GM19240 (cell line): Measurements from ENCODE around the gene SDK1.

Experiments used
- DNase-seq: peaks from one replicate; pipeline ENCODE4 v3.0.0; 2011; ENCODE audit warnings: low spot score; ENCODE audit not compliant: insufficient read length

The SDK1 gene

DNA sequence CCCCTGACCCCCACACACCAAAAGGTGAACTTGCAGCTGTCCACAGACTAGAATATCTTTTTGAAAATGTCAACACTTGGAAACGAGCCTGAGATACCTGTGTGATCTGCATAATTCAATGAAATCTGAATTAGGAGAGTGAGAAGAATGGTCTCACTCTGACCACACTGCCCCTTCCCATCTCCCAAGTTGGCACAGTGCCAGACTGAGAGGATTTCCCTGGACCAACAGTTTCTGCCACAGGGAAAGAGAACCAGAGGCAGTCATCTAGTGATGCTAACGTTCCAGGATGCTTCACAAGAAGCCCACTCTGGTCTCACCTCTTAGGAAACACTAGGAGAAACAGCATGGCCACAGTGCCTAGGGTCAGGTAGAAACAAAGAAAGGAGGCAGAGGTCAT, 479.0 kb downstream of the SDK1 start:
- no peak for DNase-seq

DNA sequence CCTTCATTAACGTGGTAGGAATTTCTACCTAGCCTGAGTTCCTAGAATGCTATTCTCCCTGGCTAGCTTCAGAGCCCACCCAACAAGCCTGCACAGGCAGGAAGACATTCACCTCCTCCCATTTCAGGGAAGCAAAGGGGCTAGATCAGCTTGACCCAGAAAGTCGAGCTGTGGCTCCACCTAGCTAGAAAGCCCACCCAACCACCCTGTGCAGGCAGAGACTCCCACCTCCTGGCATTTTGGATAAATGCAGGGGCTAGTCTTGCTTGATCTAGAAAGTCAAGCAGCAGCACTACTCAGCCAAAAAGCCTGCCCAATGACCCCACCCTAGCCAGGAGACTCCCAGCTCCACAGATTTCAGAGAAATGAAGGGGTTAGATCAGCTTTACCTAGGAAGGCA, 479.5 kb downstream of the SDK1 start:
- DNase-seq, result no peak

DNA sequence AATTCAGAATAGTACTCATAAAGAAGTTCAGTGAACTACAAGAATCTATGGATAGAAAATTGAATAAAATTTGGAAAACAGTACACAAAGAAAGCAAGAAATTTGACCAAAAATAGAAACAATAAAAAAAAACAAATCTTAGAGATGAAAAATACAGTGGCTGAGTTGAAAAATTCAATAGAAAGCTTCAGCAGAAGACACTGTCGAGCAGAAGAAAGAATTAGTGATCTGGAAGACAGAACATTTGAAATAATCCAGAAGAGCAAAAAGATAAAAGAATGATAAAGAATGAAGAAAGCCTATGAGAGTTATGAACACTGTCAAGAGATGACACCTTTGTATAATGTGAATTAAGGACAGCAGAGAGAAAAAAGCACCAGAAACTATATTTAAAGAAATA, 480.6 kb downstream of the SDK1 start:
- no peak for DNase-seq

DNA sequence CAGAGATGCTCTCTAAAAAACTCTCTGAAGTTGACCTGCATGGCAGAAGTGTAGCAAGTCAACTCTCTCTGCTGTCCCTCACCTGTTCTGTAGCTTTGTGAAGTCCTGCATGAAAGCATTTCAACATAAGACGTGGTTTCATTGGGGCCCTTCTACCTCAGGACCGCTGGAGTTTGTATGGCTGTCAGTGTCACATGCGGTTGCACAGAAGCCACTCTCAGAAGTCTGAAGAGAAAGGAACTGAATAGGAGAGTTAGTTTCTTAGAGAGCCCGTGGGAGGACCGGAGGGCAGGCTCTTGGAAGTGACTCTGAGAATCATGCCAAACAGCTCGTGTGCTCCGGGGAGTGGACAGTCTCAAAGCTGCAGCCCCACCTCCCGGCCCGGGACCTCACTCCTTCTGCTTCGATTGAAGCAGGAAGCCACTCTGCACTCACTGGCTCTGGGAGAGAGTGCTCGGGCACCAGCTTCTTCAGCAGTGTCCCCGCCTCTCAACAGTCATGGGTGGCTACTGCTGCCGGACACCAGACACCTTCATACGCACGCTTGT, 486.7 kb downstream of the SDK1 start:
- DNase-seq, result no peak

DNA sequence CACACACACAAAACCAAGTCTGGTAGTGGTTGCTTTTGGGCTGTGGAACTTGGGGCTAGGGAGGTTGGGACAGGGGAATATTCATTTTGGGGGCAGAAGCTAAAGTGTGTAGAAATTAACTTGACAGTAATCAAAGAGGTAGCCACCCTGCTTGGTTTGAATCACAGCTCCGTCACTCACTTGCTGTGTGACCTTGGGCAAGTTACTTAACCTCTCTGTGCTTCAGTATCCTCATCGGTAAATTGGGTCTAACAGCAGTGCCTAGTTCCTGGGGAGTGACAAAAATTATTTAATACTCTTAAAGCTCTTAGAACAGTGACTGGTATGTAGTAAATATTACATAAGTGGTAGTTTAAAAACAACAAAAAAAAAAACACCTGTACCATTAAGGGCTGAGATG, 489.8 kb downstream of the SDK1 start:
- DNase-seq, result no peak

DNA sequence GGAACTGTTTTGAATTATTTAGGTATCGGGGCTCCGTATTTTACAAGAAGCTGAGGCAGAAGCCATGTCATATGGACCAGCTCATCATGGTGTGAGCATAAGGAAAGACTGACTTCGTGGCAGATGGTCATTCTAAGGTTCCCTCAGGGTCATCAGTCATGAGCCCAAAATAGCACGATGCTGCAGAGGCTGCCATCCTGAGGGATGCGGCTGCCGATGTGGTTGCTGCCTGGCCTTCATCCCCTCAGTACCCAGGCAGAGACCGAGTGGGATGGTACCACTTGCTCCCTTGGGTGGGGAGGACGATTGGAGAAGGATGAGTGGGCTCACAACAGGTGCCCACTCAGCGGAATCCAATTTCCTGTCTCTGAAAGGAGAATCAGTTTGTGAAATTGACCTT, 490.3 kb downstream of the SDK1 start:
- no peak for DNase-seq

DNA sequence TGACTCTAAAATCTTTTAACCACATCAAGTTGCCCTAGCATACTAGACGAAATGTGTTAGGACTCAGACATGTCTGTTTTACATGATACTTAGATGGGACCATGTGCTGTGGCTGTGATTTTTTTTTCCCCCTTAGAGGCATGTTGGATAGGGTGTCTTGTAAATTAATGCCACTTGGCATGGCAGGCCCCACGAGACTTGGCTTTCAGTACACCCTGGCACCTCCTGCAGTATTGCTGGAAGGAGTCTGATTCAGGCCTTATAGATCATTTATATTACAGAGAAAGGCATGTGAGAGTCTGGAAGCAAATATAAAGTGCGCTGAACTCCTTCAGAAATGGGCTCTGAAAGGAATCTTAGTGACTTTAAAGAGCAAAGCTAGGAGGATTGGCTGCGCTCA, 494.1 kb downstream of the SDK1 start:
- no peak for DNase-seq

DNA sequence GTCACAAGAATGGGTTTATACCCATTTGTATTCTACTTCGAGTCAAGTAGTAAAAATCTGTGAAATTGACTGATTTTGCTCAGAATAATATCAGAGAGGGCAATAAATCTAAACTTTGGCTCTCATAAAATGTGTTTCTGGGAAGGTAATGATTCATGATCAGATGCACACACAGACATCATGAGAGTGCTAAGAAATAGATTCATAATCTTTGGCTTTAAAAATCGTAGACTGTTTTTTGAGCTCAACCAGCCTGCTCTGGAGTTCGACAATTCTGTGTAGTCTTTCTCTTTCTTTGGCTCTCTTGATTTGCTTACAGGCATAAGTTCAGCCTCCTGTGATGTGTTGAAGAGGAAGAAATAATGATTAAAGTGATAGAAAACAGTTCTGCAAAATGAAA, 494.7 kb downstream of the SDK1 start:
- DNase-seq, result no peak

DNA sequence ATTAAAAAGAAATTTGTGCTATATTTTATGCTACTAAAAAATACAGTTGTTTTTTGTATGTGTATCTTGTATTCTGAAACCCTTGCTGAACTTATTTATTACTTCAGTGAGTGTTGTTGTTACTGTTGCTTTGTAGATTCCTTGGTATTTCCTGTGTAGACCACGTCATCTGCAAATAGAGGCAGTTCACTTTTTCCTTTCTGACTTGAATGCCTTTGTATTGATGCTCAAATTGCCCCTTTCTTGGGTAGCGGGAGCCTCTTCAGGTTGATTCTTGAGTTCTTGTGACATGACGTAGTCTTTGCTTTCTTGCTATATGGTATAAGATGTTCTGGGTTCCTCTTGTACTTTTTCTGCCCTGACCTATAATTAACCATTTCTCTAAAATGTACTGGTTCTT, 504.1 kb downstream of the SDK1 start:
- no peak for DNase-seq

DNA sequence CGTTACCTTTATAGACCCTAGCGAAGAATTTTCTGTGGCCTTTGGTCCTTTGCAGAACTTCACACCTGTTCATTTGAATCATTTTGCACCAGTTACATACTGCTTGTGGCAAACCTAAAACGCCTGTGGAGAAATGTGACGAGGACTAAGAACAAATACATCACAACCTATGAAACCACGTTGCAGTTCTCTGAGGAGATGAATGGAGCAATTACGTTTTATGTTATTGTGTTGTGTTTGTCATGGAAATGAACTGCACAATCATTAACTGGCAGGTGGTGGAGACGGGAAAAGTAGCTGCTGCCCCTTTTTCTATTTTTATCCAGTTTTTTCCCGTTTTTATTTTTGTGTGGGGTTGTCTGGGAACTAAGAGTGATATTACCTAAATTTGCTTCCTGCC, 505.5 kb downstream of the SDK1 start:
- no peak for DNase-seq

DNA sequence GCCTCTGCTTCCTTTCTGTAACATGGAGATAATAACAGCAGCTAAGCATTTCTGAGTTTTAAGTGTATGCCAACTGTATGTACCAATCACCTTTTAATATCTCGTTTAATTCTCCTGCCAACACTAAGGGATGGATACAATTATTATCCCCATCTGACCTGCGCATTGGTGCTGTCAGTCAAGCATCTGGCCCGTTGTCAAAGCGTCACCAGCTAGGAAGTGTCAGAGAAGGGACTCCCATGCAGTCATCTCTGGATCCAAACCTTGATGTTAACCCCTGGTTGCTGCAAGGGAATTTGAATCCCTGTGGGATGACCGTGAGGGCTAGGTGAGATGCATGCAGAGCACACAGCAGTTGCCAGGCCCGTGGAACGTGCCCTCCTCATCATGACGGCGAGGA, 506.8 kb downstream of the SDK1 start:
- DNase-seq, result no peak

DNA sequence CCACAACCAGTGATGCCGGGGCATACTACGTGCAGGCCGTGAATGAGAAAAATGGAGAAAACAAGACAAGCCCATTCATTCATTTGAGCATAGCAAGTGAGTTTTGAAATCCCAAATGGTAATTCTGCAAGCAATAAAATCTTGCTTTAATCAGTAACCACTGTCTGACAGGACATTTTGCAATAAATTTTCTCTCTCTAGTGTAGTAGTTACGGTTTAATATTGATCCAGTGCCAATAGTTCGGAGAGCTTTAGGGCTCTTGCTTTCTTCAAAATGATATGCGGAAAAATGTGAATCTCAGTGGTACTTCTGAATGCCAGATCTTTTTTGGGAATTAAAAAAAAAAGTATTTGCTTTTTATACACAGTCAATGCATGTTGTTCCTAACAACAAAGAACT, 520.4 kb downstream of the SDK1 start:
- no peak for DNase-seq

DNA sequence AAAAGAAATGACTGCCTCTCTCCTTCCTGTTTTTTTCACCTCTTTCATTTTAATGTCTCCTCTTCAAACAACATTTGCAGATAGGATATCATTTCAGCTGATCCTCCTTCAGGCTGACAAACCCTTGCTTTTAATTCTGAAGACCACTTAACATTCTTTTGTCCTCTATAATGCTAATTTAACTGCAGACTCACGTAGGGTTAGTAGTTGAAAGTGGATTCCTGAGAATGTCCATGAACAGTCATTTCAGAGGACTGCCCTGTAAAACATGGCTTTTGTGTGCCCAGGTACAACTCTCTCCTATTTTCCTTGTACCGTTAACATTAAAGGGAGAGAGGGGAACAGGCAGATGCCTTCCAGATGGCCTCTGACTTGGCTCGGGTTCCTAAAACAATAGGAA, 524.4 kb downstream of the SDK1 start:
- no peak for DNase-seq

DNA sequence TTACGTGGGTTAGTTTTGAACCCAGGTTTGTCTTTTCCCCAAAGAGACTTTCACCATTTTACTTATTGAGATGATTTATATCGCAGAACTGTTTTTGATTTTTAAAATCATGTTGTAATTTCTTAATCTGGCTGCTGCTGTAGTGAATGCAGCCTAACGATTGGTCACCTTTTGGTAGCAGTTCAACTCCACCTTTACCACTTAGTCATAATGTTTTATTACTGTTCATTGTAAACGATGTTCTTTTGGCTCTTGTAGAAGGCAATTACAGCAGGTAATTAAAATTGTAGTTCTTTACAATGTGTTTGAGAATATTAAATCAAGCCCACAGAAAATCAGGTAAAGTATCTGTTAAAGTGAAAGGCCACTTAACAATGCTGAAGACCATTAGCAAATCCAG, 531.1 kb downstream of the SDK1 start:
- DNase-seq, result no peak

DNA sequence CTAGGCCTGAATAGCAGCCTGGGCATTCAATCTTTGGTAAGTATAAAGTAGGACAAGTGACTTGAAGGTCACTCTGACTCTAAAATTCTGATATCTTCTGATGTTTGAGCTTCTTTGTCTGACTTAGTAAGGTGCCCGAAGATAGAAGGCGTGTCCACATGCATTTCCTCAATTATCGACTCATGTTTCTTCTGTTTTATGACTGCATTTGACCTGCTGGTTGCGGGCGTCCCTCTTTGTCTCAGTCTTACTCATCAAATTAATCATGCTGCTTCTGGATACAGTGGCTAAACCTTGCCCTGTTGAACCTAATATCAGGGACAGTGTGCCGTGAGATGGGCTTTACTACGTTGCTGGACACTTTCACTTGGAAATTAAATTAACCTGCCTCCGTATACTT, 534.1 kb downstream of the SDK1 start:
- no peak for DNase-seq

DNA sequence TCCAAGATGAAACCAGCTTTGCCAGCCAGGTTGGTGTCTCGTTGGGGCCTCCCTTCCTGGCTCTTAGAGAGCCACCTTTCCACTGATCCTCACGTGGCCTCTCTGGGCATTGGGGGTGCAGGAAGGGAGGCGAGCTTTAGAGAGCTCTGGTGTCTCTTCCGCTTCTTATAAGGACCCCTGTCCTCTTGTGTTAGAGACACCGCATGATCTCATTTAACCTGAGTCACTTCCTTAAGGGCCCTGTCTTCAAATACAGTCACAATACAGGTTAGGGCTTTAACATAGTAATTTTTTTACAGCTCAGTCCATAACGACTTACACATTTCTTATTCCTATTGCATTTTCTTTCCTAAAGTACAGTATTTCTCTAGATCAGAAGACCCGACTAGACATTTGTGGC, 535.8 kb downstream of the SDK1 start:
- no peak for DNase-seq

DNA sequence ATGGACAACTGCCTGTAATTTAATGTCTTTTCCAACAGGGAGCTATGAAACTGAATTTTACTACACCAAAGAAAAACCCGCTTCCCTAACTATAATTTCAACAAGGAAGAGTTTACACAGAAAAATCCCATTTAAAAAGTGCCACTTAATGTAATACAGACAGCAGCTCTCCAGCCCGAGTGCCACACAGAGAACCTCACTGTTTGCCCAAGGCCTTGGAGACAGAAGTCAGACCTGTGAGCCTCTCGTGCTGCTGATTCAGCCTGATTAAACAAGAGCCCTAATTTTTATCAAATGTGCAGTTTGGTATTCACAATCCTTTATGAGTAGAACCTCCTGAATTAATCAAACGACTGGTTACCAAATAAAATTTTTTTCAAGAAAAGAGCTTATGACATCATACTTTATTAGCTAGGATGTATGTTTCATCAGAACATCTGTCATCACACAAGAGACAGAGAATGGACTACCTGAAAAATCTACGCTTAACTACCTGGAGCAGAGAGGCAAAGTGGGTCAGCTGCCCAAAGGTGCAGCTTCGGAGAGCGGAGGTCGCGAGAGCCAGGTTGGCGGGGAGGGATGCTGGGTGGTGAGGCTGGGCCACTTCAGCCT, 543.6 kb downstream of the SDK1 start:
- no peak for DNase-seq

DNA sequence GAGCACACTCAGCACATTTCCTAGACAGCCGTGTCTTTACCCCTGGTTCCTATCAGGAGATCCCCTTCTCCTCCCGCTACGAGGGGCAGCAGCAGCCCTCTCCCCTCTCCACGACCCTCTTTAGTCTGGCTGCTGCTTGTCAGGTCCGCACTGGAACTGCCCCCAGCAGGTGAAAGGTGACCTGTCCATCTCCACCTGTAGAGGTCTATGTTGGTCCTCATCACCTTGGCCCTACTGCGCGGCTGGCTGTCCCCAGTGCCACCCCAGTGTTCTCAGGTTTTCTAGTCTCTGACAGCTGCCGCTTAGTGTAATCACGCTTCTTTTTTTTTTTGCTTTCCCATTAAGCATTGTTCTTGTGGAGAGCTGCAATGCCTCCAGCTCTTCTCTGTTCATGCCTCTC, 545.7 kb downstream of the SDK1 start:
- DNase-seq, result no peak

DNA sequence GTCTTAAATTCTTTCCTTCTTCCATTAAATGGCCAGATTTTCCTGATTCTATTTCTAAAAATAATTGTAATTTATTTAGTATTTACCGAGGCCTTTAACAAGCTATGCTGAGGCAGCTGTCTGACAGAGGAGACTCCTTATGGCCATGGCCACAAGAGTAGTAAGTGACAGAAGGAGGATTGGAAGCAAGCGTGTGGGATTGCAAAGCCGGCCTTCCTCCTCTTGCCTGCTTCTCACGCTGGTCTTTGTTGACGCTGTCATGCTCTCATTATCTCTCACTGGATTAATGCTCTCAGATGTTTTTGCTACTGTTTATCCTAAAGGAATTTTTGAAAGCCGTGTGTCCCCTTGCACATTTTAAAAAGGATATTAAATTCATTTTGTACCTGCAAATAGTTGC, 546.3 kb downstream of the SDK1 start:
- DNase-seq, result no peak

DNA sequence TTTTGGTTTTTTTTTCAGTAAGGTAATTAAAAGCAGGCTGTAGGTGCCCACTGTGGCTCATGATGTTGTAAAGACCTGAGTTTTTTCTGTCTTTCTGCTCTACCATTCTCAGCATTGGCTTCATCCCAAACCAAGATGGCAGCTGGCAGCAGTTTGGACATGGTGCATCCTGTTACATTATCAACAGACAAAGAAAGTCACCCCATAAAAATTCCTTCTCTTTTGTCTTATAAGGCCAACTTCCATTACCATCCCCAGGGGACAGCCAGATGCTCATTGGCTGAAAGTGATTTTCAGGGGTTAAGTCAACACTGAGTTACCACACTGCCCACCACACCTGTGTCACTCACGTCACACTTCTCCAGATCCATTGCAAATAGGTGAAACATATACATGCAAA, 558.4 kb downstream of the SDK1 start:
- DNase-seq, result no peak

DNA sequence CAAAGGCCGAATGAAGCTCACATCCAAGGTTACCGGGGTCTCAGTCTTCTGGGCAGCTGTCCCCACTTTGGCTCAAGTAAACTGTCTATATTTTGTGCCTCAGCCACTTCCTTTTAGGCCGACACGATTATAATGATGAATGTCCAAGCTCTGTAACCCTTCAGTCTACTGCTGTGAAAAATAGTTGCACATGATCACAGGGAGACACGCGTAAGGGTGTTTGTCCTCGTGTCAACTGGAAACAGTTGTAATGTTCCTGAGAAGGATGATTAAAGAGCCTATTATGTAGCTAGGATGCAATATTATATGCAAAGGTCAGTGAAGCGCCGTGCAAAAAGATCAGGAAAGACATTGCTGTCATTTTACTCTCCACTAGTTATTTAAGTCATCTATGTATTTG, 559.9 kb downstream of the SDK1 start:
- DNase-seq, result no peak

DNA sequence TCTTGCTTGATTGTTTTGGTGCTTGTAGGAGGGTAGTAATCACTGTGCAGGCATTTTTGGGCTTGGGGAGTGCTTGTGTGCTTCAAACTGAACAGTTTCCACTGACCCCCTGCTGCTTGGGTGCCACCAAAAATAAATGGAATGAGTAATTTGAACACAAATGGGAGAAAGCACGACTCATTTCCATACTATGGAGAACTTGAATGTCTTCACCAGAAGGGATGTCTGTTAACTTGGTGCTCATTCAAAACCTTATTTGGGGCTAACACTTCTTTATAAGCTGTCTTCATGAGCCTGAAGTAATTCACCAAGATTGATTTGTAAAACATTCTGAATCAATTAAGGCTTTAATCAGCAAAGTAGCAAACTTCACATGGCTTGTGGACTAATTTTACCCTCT, 560.3 kb downstream of the SDK1 start:
- no peak for DNase-seq

DNA sequence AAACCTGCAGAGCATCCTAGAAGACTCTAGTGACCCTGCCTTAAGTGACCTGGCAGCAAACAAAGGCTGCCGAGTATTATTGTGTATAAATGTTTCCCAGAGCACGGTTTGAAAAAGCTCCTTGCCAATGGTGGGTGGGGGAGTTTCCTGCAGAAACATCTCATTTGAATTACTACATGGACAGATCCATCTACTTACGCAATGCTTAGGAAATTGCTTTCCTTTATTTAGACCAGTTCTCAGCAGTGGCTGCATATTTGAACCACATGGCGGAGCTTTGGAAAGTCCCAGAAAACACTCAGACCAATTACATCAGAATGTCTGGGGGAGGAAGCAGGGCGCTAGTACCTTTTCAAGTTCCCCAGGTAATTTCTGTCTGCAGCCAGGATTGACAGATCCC, 560.9 kb downstream of the SDK1 start:
- no peak for DNase-seq

DNA sequence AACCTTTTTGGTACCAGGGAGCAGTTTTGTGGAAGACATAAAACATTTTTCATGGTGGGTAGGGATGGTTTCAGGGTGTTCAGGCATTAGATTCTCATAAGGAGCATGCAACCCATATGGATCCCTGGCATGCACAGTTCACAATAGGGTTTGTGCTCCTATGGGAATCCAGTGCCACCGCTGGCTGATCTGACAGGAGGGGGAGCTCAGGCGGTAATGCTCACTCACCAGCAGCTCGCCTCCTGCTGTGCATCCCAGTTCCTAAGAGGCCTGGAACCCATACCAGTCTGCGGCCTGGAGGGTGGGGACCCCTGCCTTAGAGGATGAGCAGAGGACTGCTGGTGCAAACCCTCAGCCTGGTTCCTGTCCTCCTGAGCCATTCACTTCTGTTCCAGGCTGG, 561.7 kb downstream of the SDK1 start:
- no peak for DNase-seq
